Measurements from ENCODE around the gene TRAF3. TPM values are rescaled to one million over a fixed set of nuclear protein-coding genes. Genes with fewer than 3 reads are reported as not detected.

The TRAF3 gene
- total and polyA plus RNA-seq, 12 donors, result 2.3 to 15.6 (median 10.2) TPM

GRCh38 chr14:102913341-102914211 is 136.3 kb downstream of the TRAF3 start:
- no peaks in the 10 kb centered on the region for H3K9me3 ChIP-seq
- no peak for ATAC-seq
- WGBS, 2 donors, result 90 to 93% methylated on average over 28 of the region's 28 CpGs
- no peak for DNase-seq
- H3K4me3 ChIP-seq, result no peak overlapping the region
- no peak overlapping the region for H3K27ac ChIP-seq
- intact Hi-C loops (cut with DNase I), result loop anchor here in 5 of 10 donors (5.0 to 10.0 kb wide), 3 partner anchors 139 to 219 kb away; partner anchors contain the start of gene TRAF3 (in 4 of the 5)
- H3K27me3 ChIP-seq, result no peaks in the 10 kb centered on the region
- peaks cover 0 to 12% (median 0%) of the 10 kb centered on the region in 9 donors for H3K36me3 ChIP-seq
- no peak for TF ChIP-seq CTCF (IDR thresholded peaks at IDR 0.05)
- H3K4me1 ChIP-seq, result no peaks in the 10 kb centered on the region

- Histone ChIP-seq H3K4me1 (no peaks in the 10 kb centered on the region), H3K27ac (no peak overlapping the region), H3K9me3 (no peaks in the 10 kb centered on the region), H3K4me3 (no peak overlapping the region), H3K36me3 (peaks cover 0 to 12% (median 0%) of the 10 kb centered on the region in 9 donors), H3K27me3 (no peaks in the 10 kb centered on the region)
- 86 to 90% methylated on average over 26 of the region's 26 CpGs for WGBS, 2 donors
- intact Hi-C loops (cut with DNase I), result loop anchor here in 8 of 10 donors (5.0 to 10.0 kb wide), 6 partner anchors 137 to 387 kb away; partner anchors contain the start of gene TRAF3 (in 6 of the 8)
- no peak for TF ChIP-seq CTCF (IDR thresholded peaks at IDR 0.05)
- ATAC-seq (no peak), DNase-seq (no peak)
Observed at GRCh38 chr14:102914474-102915291, 137.4 kb downstream of the TRAF3 start.

- Histone ChIP-seq H3K36me3 (peaks cover 0 to 12% (median 0%) of the 10 kb centered on the region in 9 donors), H3K9me3 (no peaks in the 10 kb centered on the region), H3K4me1 (no peaks in the 10 kb centered on the region), H3K27ac (no peak overlapping the region), H3K27me3 (no peaks in the 10 kb centered on the region), H3K4me3 (no peak overlapping the region)
- intact Hi-C loops (cut with DNase I), result loop anchor here in 8 of 10 donors (5.0 to 10.0 kb wide), 6 partner anchors 138 to 388 kb away; partner anchors contain the start of gene TRAF3 (in 6 of the 8)
- WGBS, 2 donors, result 81 to 86% methylated on average over 18 to 19 of the region's 19 CpGs
- no peak for ATAC-seq
- no peak for TF ChIP-seq CTCF (IDR thresholded peaks at IDR 0.05)
- no peak for DNase-seq
Observed at GRCh38 chr14:102915292-102916110, 138.3 kb downstream of the TRAF3 start.
